Caco-2 (cell line): Measurements from ENCODE around the gene TTLL11. TPM values are rescaled to one million over a fixed set of nuclear protein-coding genes. Genes with fewer than 3 reads are reported as not detected.
"Not testable (repeated sequence)": the region's sequence is repeated elsewhere in the genome, so short reads cannot be mapped to it uniquely, and the experiment has no call there.

Source experiments
- BruUV-seq: library from RNA; stranded (reverse); fragments of 400-500 nt; replicated peaks from 2 replicates; lab custom pipeline; 2021; lab: Mats Ljungman, UMichigan
- CTCF ChIA-PET: fragments of 300-600 bp; sonication (Branson Sonifier 250); formaldehyde crosslinking; loops from one replicate; lab custom pipeline; 2022; ENCODE audit warnings: antibody characterized with exemption; lab: Charles Lee
- POLR2A ChIA-PET: fragments of 300-600 bp; sonication (Branson Sonifier 250); formaldehyde crosslinking; loops from one replicate; lab custom pipeline; 2022; ENCODE audit warnings: antibody characterized with exemption; lab: Charles Lee
- DNase-seq, 2 experiments: peaks; one replicate each; pipeline versions ENCODE4 v3.0.0 to v3.0.0-alpha.2; 2020 to 2022
- H3K27me3 ChIP-seq: replicated peaks from 2 replicates; pipeline ENCODE4 v1.6.0; 2011; ENCODE audit warnings: low read length; ENCODE audit not compliant: control insufficient read depth, insufficient read depth
- H3K36me3 ChIP-seq: 2 replicates; pipeline ENCODE4 v1.5.1; 2011; ENCODE audit warnings: low read length; ENCODE audit not compliant: control insufficient read depth, insufficient read depth
- H3K4me1 ChIP-seq: fragments of 250-450 bp; sonication (Bioruptor Pico); 2 replicates; pipeline ENCODE4 v1.5.1; 2020; ENCODE audit warnings: mild to moderate bottlenecking
- H3K4me3 ChIP-seq: 2 replicates; pipeline ENCODE4 v1.5.1; 2011; ENCODE audit warnings: low read depth, mild to moderate bottlenecking, control low read depth, low read length
- H3K9me3 ChIP-seq: fragments of 250-450 bp; sonication (Bioruptor Pico); 2 replicates; pipeline ENCODE4 v1.5.1; 2020; ENCODE audit warnings: mild to moderate bottlenecking, moderate library complexity
- H3K27ac Mint-ChIP-seq: one replicate; pipeline ENCODE4 v1.8.0; 2022; ENCODE audit warnings: mixed read lengths; ENCODE audit not compliant: unreplicated experiment
- H3K27me3 Mint-ChIP-seq: one replicate; pipeline ENCODE4 v1.8.0; 2022; ENCODE audit warnings: mixed read lengths; ENCODE audit not compliant: insufficient read depth, unreplicated experiment
- H3K36me3 Mint-ChIP-seq: one replicate; pipeline ENCODE4 v1.8.0; 2022; ENCODE audit warnings: mild to moderate bottlenecking, mixed read lengths; ENCODE audit not compliant: insufficient read depth, unreplicated experiment
- H3K4me1 Mint-ChIP-seq: one replicate; pipeline ENCODE4 v1.8.0; 2022; ENCODE audit warnings: low read depth, mixed read lengths; ENCODE audit not compliant: unreplicated experiment
- H3K4me3 Mint-ChIP-seq: one replicate; pipeline ENCODE4 v1.8.0; 2022; ENCODE audit warnings: mild to moderate bottlenecking, moderate library complexity, mixed read lengths; ENCODE audit not compliant: unreplicated experiment
- H3K9me3 Mint-ChIP-seq: one replicate; pipeline ENCODE4 v1.8.0; 2022; ENCODE audit warnings: mixed read lengths; ENCODE audit not compliant: unreplicated experiment
- CTCF ChIP-seq, 2 experiments: fragments of 200-600 bp in 1 of 2; IDR thresholded peaks; 1 replicate in 1 of 2; 2 replicates in 1 of 2; pipeline versions ENCODE4 v1.5.1 to v1.8.0; 2011 to 2022; ENCODE audit warnings: antibody characterized with exemption in 1 of 2, control low read depth in 1 of 2, inconsistent platforms in 1 of 2, low read depth in 1 of 2, low read length in 1 of 2, mild to moderate bottlenecking in 1 of 2, moderate library complexity in 1 of 2; ENCODE audit not compliant: insufficient read depth in 1 of 2, severe bottlenecking in 1 of 2, unreplicated experiment in 1 of 2
- intact Hi-C: fragments of 100-400 bp; cut with micrococcal nuclease; formaldehyde crosslinking; loops from one replicate; pipeline ENCODE4 v1.10.0; 2022; ENCODE audit not compliant: unreplicated experiment
- total RNA-seq: library from RNA; stranded (reverse); gene quantifications from 2 replicates; pipeline ENCODE4 v1.2.3, GENCODE V29; 2022

The TTLL11 gene
- total RNA-seq, 1 experiment from 2014 or later: 4.4 TPM

DNA sequence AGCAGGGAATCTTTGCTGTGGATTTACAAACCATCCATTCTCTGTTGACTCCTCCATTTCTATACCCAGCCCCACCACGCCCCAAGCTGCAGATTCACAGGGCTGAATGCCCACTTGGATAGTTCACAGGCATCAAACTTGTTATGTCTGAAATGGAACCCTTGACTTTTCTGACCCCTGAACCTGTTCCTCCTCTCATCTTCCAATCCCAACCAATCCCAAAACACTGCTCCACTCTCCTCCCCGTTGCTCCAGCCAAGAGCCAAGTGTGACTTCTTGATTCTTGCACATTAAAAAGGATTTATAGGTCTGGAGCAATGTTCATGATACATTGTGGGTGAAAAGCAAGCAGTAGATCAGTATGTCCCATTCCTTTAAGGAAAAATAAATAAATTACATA lies 296.0 kb downstream of the TTLL11 start:
- Histone ChIP-seq H3K9me3 (no peaks in the 10 kb centered on the region), H3K36me3 (no peaks in the 10 kb centered on the region), H3K27me3 (no peaks in the 10 kb centered on the region), H3K4me1 (no peaks in the 10 kb centered on the region), H3K4me3 (no peak overlapping the region)
- no TSS peak for BruUV-seq
- ChIA-PET CTCF (no interaction called here), POLR2A (no interaction called here)
- TF ChIP-seq CTCF (IDR thresholded peaks at IDR 0.05; ENCODE audit: insufficient read depth in 1 of 2, low read depth in 1 of 2, low read length in 1 of 2, severe bottlenecking in 1 of 2, unreplicated experiment in 1 of 2): no peak
- DNase-seq: no peak
- no peaks in the 10 kb centered on the region for H3K36me3 Mint-ChIP-seq
- peaks cover 5% of the 10 kb centered on the region for H3K27me3 Mint-ChIP-seq
- H3K4me1 Mint-ChIP-seq: no peaks in the 10 kb centered on the region
- H3K4me3 Mint-ChIP-seq: no peak overlapping the region
- no peaks in the 10 kb centered on the region for H3K9me3 Mint-ChIP-seq
- H3K27ac Mint-ChIP-seq: no peak overlapping the region
- intact Hi-C loops: no loop called here

GRCh38 chr9:121794334-121794733 lies 298.8 kb downstream of the TTLL11 start:
- POLR2A ChIA-PET, H3K27ac Mint-ChIP-seq, CTCF ChIA-PET, H3K9me3 ChIP-seq, H3K36me3 ChIP-seq, H3K4me3 ChIP-seq, BruUV-seq, H3K27me3 ChIP-seq, H3K4me1 ChIP-seq, DNase-seq, H3K4me1 Mint-ChIP-seq, H3K4me3 Mint-ChIP-seq, H3K27me3 Mint-ChIP-seq, H3K9me3 Mint-ChIP-seq, H3K36me3 Mint-ChIP-seq, intact Hi-C loops: not testable (repeated sequence)

DNA sequence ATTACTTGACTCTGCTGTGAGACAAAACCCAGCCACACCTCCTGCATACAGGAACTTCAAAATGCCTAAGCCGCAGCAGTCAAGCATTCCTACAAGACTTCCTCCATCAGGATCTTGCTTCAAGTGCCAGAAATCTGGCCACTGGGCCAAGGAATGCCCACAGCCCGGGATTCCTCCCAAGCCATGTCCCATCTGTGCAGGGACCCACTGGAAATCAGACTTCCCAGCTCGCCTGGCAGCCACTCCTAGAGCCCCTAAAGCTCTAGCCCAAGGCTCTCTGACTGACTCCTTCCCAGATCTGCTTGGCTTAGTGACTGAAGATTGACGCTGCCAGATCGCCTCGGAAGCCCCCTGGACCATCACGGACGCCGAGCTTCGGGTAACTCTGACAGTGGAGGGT lies 300.6 kb downstream of the TTLL11 start:
- H3K4me3 Mint-ChIP-seq, H3K27me3 ChIP-seq, H3K4me3 ChIP-seq, H3K36me3 ChIP-seq, H3K27ac Mint-ChIP-seq, POLR2A ChIA-PET, BruUV-seq, H3K4me1 ChIP-seq, H3K9me3 ChIP-seq, H3K9me3 Mint-ChIP-seq, H3K36me3 Mint-ChIP-seq, H3K4me1 Mint-ChIP-seq, intact Hi-C loops, CTCF ChIA-PET: not testable (repeated sequence)
- peaks cover 11% of the 10 kb centered on the region for H3K27me3 Mint-ChIP-seq
- DNase-seq: peak in 1 of 2 experiments; percentile 22

DNA sequence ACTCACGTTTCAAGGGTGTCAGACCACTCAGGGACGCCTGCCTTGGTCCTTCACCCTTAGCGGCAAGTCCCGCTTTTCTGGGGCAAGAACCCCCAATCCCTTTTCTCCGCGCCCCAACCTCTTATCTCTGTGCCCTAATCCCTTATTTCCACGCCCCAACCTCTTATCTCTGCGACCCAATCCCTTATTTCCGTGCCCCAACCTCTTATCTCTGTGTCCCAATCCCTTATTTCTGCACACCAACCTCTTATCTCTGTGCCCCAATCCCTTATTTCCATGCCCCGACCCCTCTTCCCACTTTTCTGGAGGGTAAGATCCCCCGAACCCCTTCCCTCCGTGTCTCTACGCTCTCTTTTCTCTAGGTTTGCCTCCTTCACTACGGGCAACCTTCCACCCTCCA lies 302.3 kb downstream of the TTLL11 start:
- POLR2A ChIA-PET: no interaction called here
- H3K27me3 Mint-ChIP-seq: peaks cover 11% of the 10 kb centered on the region
- no peak overlapping the region for H3K4me3 Mint-ChIP-seq
- intact Hi-C loops: no loop called here
- no peak for DNase-seq
- no peak for TF ChIP-seq CTCF (IDR thresholded peaks at IDR 0.05; ENCODE audit: insufficient read depth in 1 of 2, low read depth in 1 of 2, low read length in 1 of 2, severe bottlenecking in 1 of 2, unreplicated experiment in 1 of 2)
- H3K4me1 ChIP-seq: no peaks in the 10 kb centered on the region
- peaks cover 6% of the 10 kb centered on the region for H3K4me1 Mint-ChIP-seq
- peaks cover 5% of the 10 kb centered on the region for H3K36me3 Mint-ChIP-seq
- no peaks in the 10 kb centered on the region for H3K9me3 ChIP-seq
- H3K27ac Mint-ChIP-seq: no peak overlapping the region
- H3K36me3 ChIP-seq: no peaks in the 10 kb centered on the region
- H3K27me3 ChIP-seq: no peaks in the 10 kb centered on the region
- no peaks in the 10 kb centered on the region for H3K9me3 Mint-ChIP-seq
- no peak overlapping the region for H3K4me3 ChIP-seq
- no TSS peak for BruUV-seq
- CTCF ChIA-PET: no interaction called here
